Upper lobe of left lung (tissue), 6 donors: Measurements from ENCODE around the gene IL1RL2. TPM values are rescaled to one million over a fixed set of nuclear protein-coding genes. Genes with fewer than 3 reads are reported as not detected.

Source experiments
- ATAC-seq, 2 donors: fragments of 200-7000 bp; cut with Tn5 transposase; one replicate each; pipeline ENCODE4 v1.9.1; 2022; ENCODE audit warnings: mild to moderate bottlenecking in 2 of 2, moderate library complexity in 2 of 2; ENCODE audit not compliant: low FRiP score in 2 of 2
- DNase-seq, 2 donors: peaks; one replicate each; pipeline ENCODE4 v3.0.0-alpha.2; 2019 to 2020
- H3K27ac ChIP-seq, 4 donors: fragments of 200-600 bp; sonication (generic); one replicate each; pipeline ENCODE4 v1.5.1; 2016 to 2019
- H3K27me3 ChIP-seq, 4 donors: fragments of 200-600 bp; sonication (generic); one replicate each; pipeline ENCODE4 v1.5.1; 2017 to 2019
- H3K36me3 ChIP-seq, 4 donors: fragments of 200-600 bp; sonication (generic); one replicate each; pipeline ENCODE4 v1.5.1; 2016 to 2019
- H3K4me1 ChIP-seq, 4 donors: fragments of 200-600 bp; sonication (generic); one replicate each; pipeline ENCODE4 v1.5.1; 2018 to 2019
- H3K4me3 ChIP-seq, 4 donors: fragments of 200-600 bp; sonication (generic); one replicate each; pipeline ENCODE4 v1.5.1; 2017 to 2019; ENCODE audit warnings: mild to moderate bottlenecking in 2 of 4, moderate library complexity in 1 of 4
- H3K9me3 ChIP-seq, 4 donors: fragments of 200-600 bp; sonication (generic); one replicate each; pipeline ENCODE4 v1.5.1; 2018 to 2019
- EP300 ChIP-seq, 4 donors: sonication (generic); formaldehyde crosslinking; IDR thresholded peaks; one replicate each; pipeline ENCODE4 v1.5.1; 2017; ENCODE audit warnings: antibody characterized with exemption in 4 of 4, control low read depth in 2 of 4
- POLR2A ChIP-seq, 4 donors: fragments of 450-650 bp; IDR thresholded peaks; one replicate each; pipeline ENCODE4 v1.5.1; 2016 to 2017; ENCODE audit warnings: antibody characterized with exemption in 4 of 4, mild to moderate bottlenecking in 2 of 4
- POLR2AphosphoS5 ChIP-seq, 2 donors: sonication (generic); formaldehyde crosslinking; IDR thresholded peaks; one replicate each; pipeline ENCODE4 v1.5.1; 2017; ENCODE audit warnings: antibody characterized with exemption in 2 of 2
- WGBS, 2 donors: methylation state at CpG; one replicate each; pipeline ENCODE4 v1.1.5; 2017 to 2018; 5-methylcytosine and 5-hydroxymethylcytosine counted together
- total RNA-seq, 6 donors: library from RNA; depleted of rRNA in 4 of 6; stranded (reverse); fragments of >200 nt in 4 of 6; gene quantifications; one replicate each; pipeline versions ENCODE4 v1.1.0 to v1.2.1, GENCODE V29; 2016 to 2021
- TF ChIP-seq, protein P1 (sequence below), 6 experiments: fragments of 450-650 bp in 4 of 6; fragments of 200-600 bp in 2 of 6; sonication (generic) in 2 of 6; IDR thresholded peaks; one replicate each; pipeline ENCODE4 v1.5.1; 2016 to 2019; ENCODE audit warnings: antibody characterized with exemption in 6 of 6
- donor health status: DM: no; HTN: no; CAD: no; lungs with moderate emphysema.
- donor health status: DM: no; HTN: yes; CAD: no; lungs with severe emphysema.

Gene IL1RL2
- total RNA-seq, 6 donors from 2014 or later = 0.57 to 1.7 (median 1.4) TPM; not detected in 1

DNA sequence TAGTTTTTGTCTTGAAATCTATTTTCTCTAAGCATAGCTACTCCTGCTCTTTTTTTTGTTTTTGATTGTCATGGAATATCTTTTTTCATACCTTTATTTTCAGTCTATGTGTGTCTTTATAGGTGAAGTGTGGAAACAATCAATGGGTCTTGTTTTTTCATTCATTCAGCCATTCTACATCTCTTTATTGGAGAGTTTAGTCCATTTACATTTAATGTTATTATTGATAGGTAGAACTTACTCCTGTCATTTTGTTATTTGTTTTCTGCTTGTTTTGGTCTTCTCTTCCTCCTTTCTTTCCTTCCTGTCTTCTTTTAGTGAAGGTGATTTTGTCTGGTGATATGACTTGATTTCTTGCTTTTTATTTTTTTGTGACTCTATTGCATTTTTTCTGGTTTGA lies 17.8 kb downstream of the IL1RL2 start:
- Histone ChIP-seq H3K36me3 (no peaks in the 10 kb centered on the region), H3K4me1 (no peaks in the 10 kb centered on the region), H3K4me3 (no peak overlapping the region), H3K9me3 (no peaks in the 10 kb centered on the region), H3K27me3 (no peaks in the 10 kb centered on the region), H3K27ac (no peak overlapping the region)
- TF ChIP-seq EP300 (IDR thresholded peaks at IDR 0.05) (no peak), POLR2A (IDR thresholded peaks at IDR 0.05) (no peak), POLR2AphosphoS5 (IDR thresholded peaks at IDR 0.05) (no peak)
- TF ChIP-seq, protein P1, sequence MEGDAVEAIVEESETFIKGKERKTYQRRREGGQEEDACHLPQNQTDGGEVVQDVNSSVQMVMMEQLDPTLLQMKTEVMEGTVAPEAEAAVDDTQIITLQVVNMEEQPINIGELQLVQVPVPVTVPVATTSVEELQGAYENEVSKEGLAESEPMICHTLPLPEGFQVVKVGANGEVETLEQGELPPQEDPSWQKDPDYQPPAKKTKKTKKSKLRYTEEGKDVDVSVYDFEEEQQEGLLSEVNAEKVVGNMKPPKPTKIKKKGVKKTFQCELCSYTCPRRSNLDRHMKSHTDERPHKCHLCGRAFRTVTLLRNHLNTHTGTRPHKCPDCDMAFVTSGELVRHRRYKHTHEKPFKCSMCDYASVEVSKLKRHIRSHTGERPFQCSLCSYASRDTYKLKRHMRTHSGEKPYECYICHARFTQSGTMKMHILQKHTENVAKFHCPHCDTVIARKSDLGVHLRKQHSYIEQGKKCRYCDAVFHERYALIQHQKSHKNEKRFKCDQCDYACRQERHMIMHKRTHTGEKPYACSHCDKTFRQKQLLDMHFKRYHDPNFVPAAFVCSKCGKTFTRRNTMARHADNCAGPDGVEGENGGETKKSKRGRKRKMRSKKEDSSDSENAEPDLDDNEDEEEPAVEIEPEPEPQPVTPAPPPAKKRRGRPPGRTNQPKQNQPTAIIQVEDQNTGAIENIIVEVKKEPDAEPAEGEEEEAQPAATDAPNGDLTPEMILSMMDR (IDR thresholded peaks at IDR 0.05) = no peak
- DNase-seq = no peak
- no peak for ATAC-seq

DNA sequence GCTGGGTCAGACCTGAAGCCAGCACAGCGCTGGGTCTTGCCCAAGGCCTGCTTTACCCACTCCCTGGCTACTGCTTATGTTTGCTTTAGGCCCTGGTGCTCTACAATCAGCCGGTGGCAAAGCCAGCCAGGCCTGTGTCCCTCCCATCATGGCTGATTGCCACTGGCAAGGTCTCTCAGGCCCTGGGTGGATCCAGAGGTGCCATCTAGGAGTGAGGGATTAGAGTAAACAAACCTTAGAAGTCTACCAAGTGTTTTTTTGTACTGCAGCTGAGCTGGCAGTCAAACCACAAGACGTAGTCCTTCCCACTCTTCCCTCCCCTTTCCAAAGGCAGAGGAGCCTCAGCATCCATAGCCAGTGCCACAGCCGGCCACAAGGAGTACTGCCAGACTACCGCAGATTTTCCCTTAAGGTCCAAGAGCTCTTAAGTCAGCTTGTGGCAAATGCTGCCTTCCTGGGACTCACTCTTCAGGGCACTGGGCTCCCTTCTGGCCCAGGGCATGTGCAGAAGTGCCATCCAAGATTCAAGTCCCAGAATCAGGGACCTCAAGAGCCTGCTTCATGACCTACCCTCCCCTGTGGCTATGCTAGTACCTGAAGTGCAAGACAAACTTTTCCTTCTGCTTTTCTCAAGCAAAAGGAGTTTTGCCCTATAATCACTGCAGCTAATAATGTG lies 20.0 kb downstream of the IL1RL2 start:
- H3K27ac ChIP-seq = peak overlapping the region in 1 of 4 donors; percentile 0
- TF ChIP-seq, protein P1 (IDR thresholded peaks at IDR 0.05) = peak in 2 of 6 experiments; percentile 13 to 17
- TF ChIP-seq POLR2AphosphoS5 (IDR thresholded peaks at IDR 0.05) (no peak), POLR2A (IDR thresholded peaks at IDR 0.05) (no peak)
- no peaks in the 10 kb centered on the region for H3K4me1 ChIP-seq
- H3K27me3 ChIP-seq = no peaks in the 10 kb centered on the region
- ATAC-seq (peak in 1 of 2 donors; percentile 53), DNase-seq (peak in 1 of 2 donors; percentile 52)
- 38 to 73% methylated on average over 5 of the region's 5 CpGs for WGBS, 2 donors
- H3K4me3 ChIP-seq = no peak overlapping the region
- no peaks in the 10 kb centered on the region for H3K9me3 ChIP-seq
- no peaks in the 10 kb centered on the region for H3K36me3 ChIP-seq

DNA sequence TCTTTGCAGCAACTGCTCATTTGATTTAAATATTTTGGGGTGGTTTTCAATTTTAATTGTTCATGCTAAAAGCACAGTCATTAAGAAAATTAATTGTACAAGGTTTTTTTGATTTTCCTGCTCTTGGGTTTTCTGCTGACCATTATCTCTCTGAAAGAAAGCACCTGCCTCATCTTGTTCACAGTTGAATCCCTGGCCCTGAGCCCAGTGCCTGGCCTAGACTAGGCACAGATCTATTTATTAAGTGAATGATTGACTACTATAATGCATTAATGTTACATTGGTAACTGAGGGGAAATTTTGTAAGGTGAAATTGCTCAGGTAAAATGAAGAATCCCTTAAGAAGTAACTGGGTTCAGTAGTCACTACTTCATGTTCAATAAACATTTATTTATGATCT lies 22.0 kb downstream of the IL1RL2 start:
- TF ChIP-seq EP300 (IDR thresholded peaks at IDR 0.05) (no peak), POLR2AphosphoS5 (IDR thresholded peaks at IDR 0.05) (no peak), POLR2A (IDR thresholded peaks at IDR 0.05) (no peak)
- TF ChIP-seq, protein P1 (IDR thresholded peaks at IDR 0.05) = no peak
- Histone ChIP-seq H3K27me3 (no peaks in the 10 kb centered on the region), H3K4me3 (no peak overlapping the region), H3K36me3 (no peaks in the 10 kb centered on the region), H3K27ac (no peak overlapping the region), H3K4me1 (no peaks in the 10 kb centered on the region), H3K9me3 (no peaks in the 10 kb centered on the region)
- no peak for ATAC-seq
- DNase-seq = no peak

DNA sequence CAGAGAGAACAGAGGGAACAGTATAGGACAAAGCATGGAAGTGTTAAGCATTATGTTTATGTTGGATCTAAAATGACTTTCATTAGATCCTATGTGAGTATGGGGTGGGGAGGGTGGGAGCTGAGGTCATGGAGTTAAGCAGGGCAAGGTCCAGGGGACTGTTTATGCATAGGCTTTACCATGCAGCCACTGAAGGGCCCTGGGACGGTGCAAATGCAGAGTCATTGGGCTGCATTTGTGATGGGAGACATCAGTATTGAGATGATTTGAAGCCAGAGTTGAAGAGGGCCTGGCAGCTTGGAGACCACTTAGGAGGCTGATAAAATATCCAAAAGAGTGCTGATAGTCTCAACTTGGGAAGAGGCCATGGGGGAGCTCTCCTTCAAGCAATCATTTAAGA lies 22.7 kb downstream of the IL1RL2 start:
- H3K4me3 ChIP-seq = no peak overlapping the region
- DNase-seq (no peak), ATAC-seq (no peak)
- H3K9me3 ChIP-seq = no peaks in the 10 kb centered on the region
- TF ChIP-seq EP300 (IDR thresholded peaks at IDR 0.05) (no peak), POLR2A (IDR thresholded peaks at IDR 0.05) (no peak), POLR2AphosphoS5 (IDR thresholded peaks at IDR 0.05) (no peak)
- TF ChIP-seq, protein P1 (IDR thresholded peaks at IDR 0.05) = no peak
- H3K27ac ChIP-seq = no peak overlapping the region
- no peaks in the 10 kb centered on the region for H3K27me3 ChIP-seq
- no peaks in the 10 kb centered on the region for H3K36me3 ChIP-seq
- WGBS, 2 donors = 41 to 100% methylated on average over 1 of the region's 1 CpG
- no peaks in the 10 kb centered on the region for H3K4me1 ChIP-seq

DNA sequence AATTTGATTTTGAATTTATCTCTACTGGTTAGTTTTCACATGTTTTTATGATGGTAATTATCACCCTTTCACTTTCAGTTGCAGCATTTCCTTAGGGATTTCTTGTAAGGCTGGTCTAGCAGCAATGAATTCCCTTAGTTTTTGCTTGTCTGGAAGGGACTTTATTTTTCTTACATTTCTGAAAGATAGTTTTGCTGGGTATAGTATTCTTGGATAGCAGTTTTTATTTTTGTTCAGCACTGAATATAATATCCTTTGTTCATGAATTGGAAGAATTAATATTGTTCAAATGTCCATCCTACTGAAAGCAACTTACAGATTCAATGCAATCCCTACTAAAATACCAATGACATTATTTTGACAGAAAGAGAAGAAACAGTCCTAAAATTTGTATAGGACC lies 30.2 kb downstream of the IL1RL2 start:
- Histone ChIP-seq H3K27ac (no peak overlapping the region), H3K27me3 (no peaks in the 10 kb centered on the region), H3K4me1 (no peaks in the 10 kb centered on the region), H3K4me3 (no peak overlapping the region), H3K9me3 (peaks cover 12 to 17% (median 15%) of the 10 kb centered on the region in 4 donors), H3K36me3 (no peaks in the 10 kb centered on the region)
- DNase-seq = no peak
- TF ChIP-seq POLR2AphosphoS5 (IDR thresholded peaks at IDR 0.05) (no peak), POLR2A (IDR thresholded peaks at IDR 0.05) (no peak)
- TF ChIP-seq, protein P1 (IDR thresholded peaks at IDR 0.05) = no peak
- no peak for ATAC-seq
